Transverse colon (tissue), 4 donors: Measurements from ENCODE around the gene TEKT2. TPM values are rescaled to one million over a fixed set of nuclear protein-coding genes. Genes with fewer than 3 reads are reported as not detected.
A peak's percentile ranks its signal among the peaks of the same experiment; 100 is the strongest.

Experiments
- DNase-seq: peaks from one replicate; pipeline ENCODE4 v3.0.0-alpha.2; 2019
- H3K27ac ChIP-seq, 4 donors: fragments of 200-600 bp; sonication (generic); 2 replicates each; pipeline ENCODE4 v1.5.1; 2016 to 2018; ENCODE audit warnings: inconsistent platforms in 4 of 4
- H3K27me3 ChIP-seq: fragments of 200-600 bp; sonication (generic); 2 replicates; pipeline ENCODE4 v1.5.1; 2017; ENCODE audit warnings: inconsistent platforms
- H3K36me3 ChIP-seq, 4 donors: fragments of 200-600 bp; sonication (generic); 2 replicates each; pipeline ENCODE4 v1.5.1; 2017 to 2019; ENCODE audit warnings: inconsistent platforms in 4 of 4
- H3K4me1 ChIP-seq, 4 donors: fragments of 200-600 bp; sonication (generic); 2 replicates each; pipeline ENCODE4 v1.5.1; 2017 to 2020; ENCODE audit warnings: inconsistent platforms in 4 of 4
- H3K4me3 ChIP-seq, 4 donors: fragments of 200-600 bp; sonication (generic); 1 replicate in 1 of 4; 2 replicates in 3 of 4; pipeline versions ENCODE4 v1.5.1 to v1.6.1; 2017 to 2019; ENCODE audit warnings: inconsistent platforms in 4 of 4
- H3K9me3 ChIP-seq, 2 donors: fragments of 200-600 bp; sonication (generic); 2 replicates each; pipeline ENCODE4 v1.5.1; 2017 to 2019; ENCODE audit warnings: inconsistent platforms in 2 of 2
- CTCF ChIP-seq, 5 experiments: fragments of 200-600 bp in 3 of 5; fragments of 450-650 bp in 2 of 5; sonication (generic) in 3 of 5; IDR thresholded peaks; 1 replicate in 2 of 5; 2 replicates in 3 of 5; pipeline ENCODE4 v1.5.1; 2016 to 2017; ENCODE audit warnings: antibody characterized with exemption in 5 of 5, inconsistent platforms in 3 of 5, mild to moderate bottlenecking in 2 of 5, moderate library complexity in 1 of 5
- EP300 ChIP-seq: sonication (generic); formaldehyde crosslinking; IDR thresholded peaks from one replicate; pipeline ENCODE4 v1.6.1; 2017; ENCODE audit warnings: antibody characterized with exemption, low read depth
- POLR2A ChIP-seq: fragments of 450-650 bp; IDR thresholded peaks from one replicate; pipeline ENCODE4 v1.6.1; 2016; ENCODE audit warnings: antibody characterized with exemption, mild to moderate bottlenecking, moderate library complexity
- POLR2AphosphoS5 ChIP-seq, 3 donors: sonication (generic); formaldehyde crosslinking; IDR thresholded peaks; one replicate each; pipeline ENCODE4 v1.6.1; 2016; ENCODE audit warnings: antibody characterized with exemption in 3 of 3
- WGBS, 2 donors: methylation state at CpG; one replicate each; pipeline ENCODE4 v1.1.5; 2018; ENCODE audit warnings: low coverage in 1 of 2; 5-methylcytosine and 5-hydroxymethylcytosine counted together
- in situ Hi-C, 4 donors: fragments of 200-750 bp; cut with MboI; loops; one replicate each; pipeline versions ENCODE4 v1.15.0 to v1.15.1; 2017; ENCODE audit warnings: low sequenced_read_pairs in 3 of 4, low pct_ligation_motif_present in 1 of 4, low pct_unique_long_range_greater_than_20kb in 1 of 4
- intact Hi-C: fragments of 100-400 bp; cut with DNase I; formaldehyde crosslinking; loops from one replicate; pipeline ENCODE4 v1.15.1; 2023; ENCODE audit warnings: low total_unique reads
- total RNA-seq, 4 donors: library from RNA; depleted of rRNA; stranded (reverse); fragments of >200 nt; gene quantifications; one replicate each; pipeline ENCODE4 v1.1.0, GENCODE V29; 2016

Gene TEKT2
- total RNA-seq, 4 donors from 2014 or later, result not detected

GRCh38 chr1:36119456-36119855 is 35.6 kb downstream of the TEKT2 start:
- H3K27me3 ChIP-seq, result peaks cover 7% of the 10 kb centered on the region
- in situ Hi-C loops, result loop anchor here in 2 of 4 donors (25.0 kb wide), 2 partner anchors 168 to 293 kb away; no protein-coding TSS in a partner anchor
- H3K9me3 ChIP-seq, result no peaks in the 10 kb centered on the region
- intact Hi-C loops, result no loop called here
- TF ChIP-seq EP300, result no peak
- TF ChIP-seq CTCF (IDR thresholded peaks at IDR 0.05), result no peak
- TF ChIP-seq POLR2AphosphoS5 (IDR thresholded peaks at IDR 0.05), result no peak
- no peak for TF ChIP-seq POLR2A
- H3K36me3 ChIP-seq, result no peaks in the 10 kb centered on the region
- WGBS, 2 donors, result 76% methylated on average over 9 of the region's 9 CpGs; no CpG with 5 or more reads in 1 of the 2 donors
- H3K4me1 ChIP-seq, result peaks cover 0 to 13% (median 3%) of the 10 kb centered on the region in 4 donors
- no peak for DNase-seq
- peak overlapping the region in 1 of 4 donors; percentile 21 for H3K27ac ChIP-seq
- no peak overlapping the region for H3K4me3 ChIP-seq

GRCh38 chr1:36122062-36123030 is 38.5 kb downstream of the TEKT2 start:
- Histone ChIP-seq H3K27me3 (peaks cover 20% of the 10 kb centered on the region), H3K36me3 (no peaks in the 10 kb centered on the region), H3K4me1 (peaks cover 0 to 11% (median 8%) of the 10 kb centered on the region in 4 donors), H3K27ac (no peak overlapping the region), H3K4me3 (no peak overlapping the region), H3K9me3 (no peaks in the 10 kb centered on the region)
- DNase-seq, result no peak
- in situ Hi-C loops, result loop anchor here in 2 of 4 donors (25.0 kb wide), 2 partner anchors 165 to 290 kb away; no protein-coding TSS in a partner anchor
- no peak for TF ChIP-seq POLR2A
- TF ChIP-seq EP300, result no peak
- no peak for TF ChIP-seq CTCF (IDR thresholded peaks at IDR 0.05)
- TF ChIP-seq POLR2AphosphoS5 (IDR thresholded peaks at IDR 0.05), result no peak
- WGBS, 2 donors, result 83 to 93% methylated on average over 6 to 12 of the region's 12 CpGs
- intact Hi-C loops, result no loop called here

- in situ Hi-C loops (loop anchor here in 2 of 4 donors (25.0 kb wide), 2 partner anchors 164 to 289 kb away; no protein-coding TSS in a partner anchor), intact Hi-C loops (no loop called here)
- Histone ChIP-seq H3K27me3 (peaks cover 20% of the 10 kb centered on the region), H3K9me3 (no peaks in the 10 kb centered on the region), H3K36me3 (no peaks in the 10 kb centered on the region), H3K4me1 (peaks cover 0 to 11% (median 8%) of the 10 kb centered on the region in 4 donors), H3K27ac (no peak overlapping the region), H3K4me3 (no peak overlapping the region)
- TF ChIP-seq POLR2AphosphoS5 (IDR thresholded peaks at IDR 0.05) (no peak), CTCF (IDR thresholded peaks at IDR 0.05) (no peak), POLR2A (no peak), EP300 (no peak)
- no peak for DNase-seq
- WGBS, 2 donors, result 56 to 64% methylated on average over 8 of the region's 8 CpGs
Observed at GRCh38 chr1:36123356-36123755, 39.5 kb downstream of the TEKT2 start.
